Esophagus muscularis mucosa (tissue), 4 donors: ENCODE measurements around the gene GALNT2.

ENCODE experiments used
- EP300 ChIP-seq: sonication (generic); formaldehyde crosslinking; IDR thresholded peaks from one replicate; pipeline ENCODE4 v1.6.1; 2017; ENCODE audit warnings: antibody characterized with exemption
- POLR2A ChIP-seq: fragments of 450-650 bp; IDR thresholded peaks from one replicate; pipeline ENCODE4 v1.6.1; 2017; ENCODE audit warnings: antibody characterized with exemption, moderate library complexity, mild to moderate bottlenecking, low read depth
- TF ChIP-seq, protein P1 (sequence below), 3 experiments: fragments of 200-600 bp in 2 of 3; fragments of 450-650 bp in 1 of 3; sonication (generic) in 2 of 3; IDR thresholded peaks; one replicate each; pipeline ENCODE4 v1.5.1; 2017 to 2019; ENCODE audit warnings: antibody characterized with exemption in 3 of 3, mild to moderate bottlenecking in 2 of 3, moderate library complexity in 1 of 3

DNA sequence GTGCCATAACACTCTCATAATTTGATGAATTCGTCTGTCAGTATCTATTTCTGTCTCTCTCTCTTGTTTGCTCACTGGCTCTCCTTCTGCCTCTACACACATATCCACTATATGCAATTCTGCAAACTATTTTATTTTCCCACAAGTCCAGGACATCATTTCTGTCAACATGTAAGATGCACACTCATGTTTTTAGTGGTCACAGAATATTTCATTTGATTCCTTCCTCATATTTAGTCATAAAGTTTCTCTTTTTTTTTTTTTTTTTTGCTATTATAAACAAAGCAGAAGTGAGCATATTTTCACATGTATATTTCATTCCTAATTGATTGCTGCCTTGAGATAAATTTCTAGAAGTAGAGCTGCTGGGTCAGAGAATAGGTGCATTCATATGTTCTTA is 193.8 kb downstream of the GALNT2 start:
- TF ChIP-seq, protein P1, sequence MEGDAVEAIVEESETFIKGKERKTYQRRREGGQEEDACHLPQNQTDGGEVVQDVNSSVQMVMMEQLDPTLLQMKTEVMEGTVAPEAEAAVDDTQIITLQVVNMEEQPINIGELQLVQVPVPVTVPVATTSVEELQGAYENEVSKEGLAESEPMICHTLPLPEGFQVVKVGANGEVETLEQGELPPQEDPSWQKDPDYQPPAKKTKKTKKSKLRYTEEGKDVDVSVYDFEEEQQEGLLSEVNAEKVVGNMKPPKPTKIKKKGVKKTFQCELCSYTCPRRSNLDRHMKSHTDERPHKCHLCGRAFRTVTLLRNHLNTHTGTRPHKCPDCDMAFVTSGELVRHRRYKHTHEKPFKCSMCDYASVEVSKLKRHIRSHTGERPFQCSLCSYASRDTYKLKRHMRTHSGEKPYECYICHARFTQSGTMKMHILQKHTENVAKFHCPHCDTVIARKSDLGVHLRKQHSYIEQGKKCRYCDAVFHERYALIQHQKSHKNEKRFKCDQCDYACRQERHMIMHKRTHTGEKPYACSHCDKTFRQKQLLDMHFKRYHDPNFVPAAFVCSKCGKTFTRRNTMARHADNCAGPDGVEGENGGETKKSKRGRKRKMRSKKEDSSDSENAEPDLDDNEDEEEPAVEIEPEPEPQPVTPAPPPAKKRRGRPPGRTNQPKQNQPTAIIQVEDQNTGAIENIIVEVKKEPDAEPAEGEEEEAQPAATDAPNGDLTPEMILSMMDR (IDR thresholded peaks at IDR 0.05), result no peak
- TF ChIP-seq POLR2A (no peak), EP300 (no peak)
